HUES6 (cell line): ENCODE measurements around the gene ZDHHC6.

Experiments used
- H3K27ac ChIP-seq: 2 replicates; pipeline ENCODE4 v1.7.0; 2013; ENCODE audit warnings: low read depth, mild to moderate bottlenecking, low read length, inconsistent platforms
- H3K27me3 ChIP-seq: 2 replicates; pipeline ENCODE4 v1.6.1; 2013; ENCODE audit warnings: low read length; ENCODE audit not compliant: control insufficient read depth, insufficient read depth
- H3K36me3 ChIP-seq: 2 replicates; pipeline ENCODE4 v1.6.1; 2013; ENCODE audit warnings: low read length; ENCODE audit not compliant: control insufficient read depth, insufficient read depth
- H3K4me1 ChIP-seq: 2 replicates; pipeline ENCODE4 v1.6.1; 2013; ENCODE audit warnings: low read length; ENCODE audit not compliant: control insufficient read depth, insufficient read depth
- H3K4me3 ChIP-seq: 2 replicates; pipeline ENCODE4 v1.5.1; 2013; ENCODE audit warnings: low read depth, low read length
- H3K9ac ChIP-seq: one replicate; pipeline ENCODE4 v1.6.1; 2013; ENCODE audit warnings: mild to moderate bottlenecking, low read length
- H3K9me3 ChIP-seq: 2 replicates; pipeline ENCODE4 v1.6.1; 2013; ENCODE audit warnings: low read depth, low read length; ENCODE audit not compliant: control insufficient read depth, insufficient read depth

Gene ZDHHC6

GRCh38 chr10:112446855-112447619 lies at the start of gene ZDHHC6, which contains the start of gene VTI1A:
Gene ZDHHC6 (minus strand): TSS chr10:112446914. CDS start chr10:112445436, 1,478 bp downstream.
Gene VTI1A (plus strand): TSS chr10:112447215. CDS start chr10:112447374, 159 bp downstream.
- peaks cover 35% of the 10 kb centered on the region for H3K36me3 ChIP-seq

DNA sequence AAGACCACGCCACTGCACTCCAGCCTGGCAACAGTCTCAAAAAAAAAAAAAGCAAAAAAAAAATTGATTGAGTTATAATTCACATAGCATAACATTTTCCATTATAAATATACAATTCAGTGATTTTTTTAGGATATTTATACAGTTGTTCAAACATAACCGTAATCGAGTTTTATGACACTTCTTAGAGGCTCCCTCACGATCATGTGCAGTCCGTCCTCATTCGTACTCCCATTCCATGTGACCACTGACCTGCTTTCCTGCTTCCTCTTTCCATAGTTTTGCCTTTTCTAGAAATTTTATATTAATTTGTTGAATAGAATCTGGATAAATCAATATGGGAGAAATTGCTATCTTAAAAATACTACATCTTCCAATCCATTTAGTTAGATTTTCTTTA lies 46.0 kb upstream of the ZDHHC6 start:
- Histone ChIP-seq H3K9ac (no peak overlapping the region), H3K36me3 (no peaks in the 10 kb centered on the region), H3K27ac (no peak overlapping the region), H3K27me3 (no peaks in the 10 kb centered on the region), H3K4me1 (peaks cover 9% of the 10 kb centered on the region; the same call in 1 of the 2 replicates), H3K4me3 (no peak overlapping the region), H3K9me3 (no peaks in the 10 kb centered on the region)

More at GRCh38 chr10:112446855-112447619, at the start of gene ZDHHC6, which contains the start of gene VTI1A:
- Histone ChIP-seq H3K9ac (peak within 1 kb of the TSS; percentile 95), H3K4me1 (0 out of 2 replicates have a peak, but pooled peaks cover 3% of the 10 kb centered on the region), H3K4me3 (peak within 1 kb of the TSS; percentile 96), H3K27me3 (no peaks in the 10 kb centered on the region), H3K27ac (peak within 1 kb of the TSS; percentile 98), H3K9me3 (no peaks in the 10 kb centered on the region)

DNA sequence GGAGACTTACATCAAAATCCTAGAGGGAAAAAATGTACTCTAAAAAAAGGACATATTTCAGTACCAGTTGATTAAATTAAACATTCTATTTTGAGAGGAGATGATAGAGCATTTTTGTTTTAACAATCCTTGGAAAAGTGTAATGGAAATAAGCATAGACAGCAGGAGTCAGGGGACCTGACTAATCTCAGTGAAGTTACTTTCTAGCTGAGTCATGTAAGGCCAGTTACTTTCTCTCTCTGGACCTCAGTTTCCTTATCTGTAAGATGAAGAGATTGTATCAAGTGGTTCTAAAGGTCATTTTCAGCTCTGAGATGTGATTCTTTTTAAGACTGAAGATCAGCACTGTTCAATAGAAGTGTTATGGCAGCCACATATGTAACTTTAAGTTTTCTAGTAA lies 44.4 kb upstream of the ZDHHC6 start:
- Histone ChIP-seq H3K9me3 (no peaks in the 10 kb centered on the region), H3K36me3 (no peaks in the 10 kb centered on the region), H3K27ac (no peak overlapping the region), H3K4me3 (no peak overlapping the region), H3K27me3 (no peaks in the 10 kb centered on the region), H3K9ac (no peak overlapping the region), H3K4me1 (peaks cover 9% of the 10 kb centered on the region; the same call in 1 of the 2 replicates)

DNA sequence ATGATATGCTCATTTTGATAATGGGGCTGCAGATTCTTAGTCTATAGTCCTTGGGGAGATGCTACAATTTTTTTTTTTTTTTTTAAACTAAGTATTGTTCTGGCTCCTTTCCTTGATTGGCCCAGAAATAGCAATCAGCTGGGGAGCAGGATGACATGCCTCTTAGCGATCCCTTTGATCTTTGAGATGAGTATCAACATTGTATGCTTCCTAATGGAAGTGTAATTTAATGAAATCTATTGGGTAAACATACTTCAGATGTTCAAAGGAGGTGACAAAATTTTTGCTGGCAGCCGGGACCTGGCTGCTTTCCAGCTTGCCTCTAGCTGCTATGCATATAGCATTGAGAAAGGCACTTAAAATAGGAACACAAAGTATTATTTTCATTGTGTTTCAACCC lies 43.8 kb upstream of the ZDHHC6 start:
- no peak overlapping the region for H3K9ac ChIP-seq
- no peaks in the 10 kb centered on the region for H3K27me3 ChIP-seq
- H3K4me1 ChIP-seq = peaks cover 9% of the 10 kb centered on the region; the same call in 1 of the 2 replicates
- no peaks in the 10 kb centered on the region for H3K9me3 ChIP-seq
- H3K36me3 ChIP-seq = no peaks in the 10 kb centered on the region
- H3K4me3 ChIP-seq = no peak overlapping the region
- H3K27ac ChIP-seq = no peak overlapping the region

GRCh38 chr10:112487964-112488363 lies 41.2 kb upstream of the ZDHHC6 start:
- Histone ChIP-seq H3K27me3 (no peaks in the 10 kb centered on the region), H3K9me3 (no peaks in the 10 kb centered on the region), H3K4me3 (no peak overlapping the region), H3K4me1 (peaks cover 9% of the 10 kb centered on the region; the same call in 1 of the 2 replicates), H3K9ac (no peak overlapping the region), H3K36me3 (no peaks in the 10 kb centered on the region), H3K27ac (no peak overlapping the region)

DNA sequence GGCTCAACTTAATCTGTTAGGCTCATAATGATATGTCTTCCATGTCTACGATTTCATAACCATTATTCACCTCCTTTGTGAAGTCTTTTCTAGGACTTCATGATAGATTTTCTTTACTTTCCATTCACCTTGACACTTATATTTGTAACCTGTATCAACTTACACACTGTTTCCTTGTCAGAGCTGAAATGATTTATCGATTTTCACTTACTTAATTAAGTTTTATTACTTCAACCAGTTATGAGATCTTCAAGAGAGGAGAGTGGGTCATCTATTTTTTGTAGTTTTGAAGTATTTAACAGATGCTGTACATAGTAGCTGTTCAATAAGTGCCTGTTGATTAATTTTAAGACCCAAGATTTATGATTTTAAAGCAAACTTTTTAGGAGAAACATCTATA lies 37.7 kb upstream of the ZDHHC6 start:
- Histone ChIP-seq H3K27me3 (no peaks in the 10 kb centered on the region), H3K36me3 (no peaks in the 10 kb centered on the region), H3K9ac (no peak overlapping the region)

GRCh38 chr10:112481602-112482001 lies 34.9 kb upstream of the ZDHHC6 start:
- Histone ChIP-seq H3K9me3 (no peaks in the 10 kb centered on the region), H3K4me3 (no peak overlapping the region), H3K4me1 (no peaks in the 10 kb centered on the region), H3K9ac (no peak overlapping the region), H3K27me3 (no peaks in the 10 kb centered on the region), H3K36me3 (no peaks in the 10 kb centered on the region), H3K27ac (no peak overlapping the region)

More for the DNA sequence above, 37.7 kb upstream of the ZDHHC6 start:
- no peaks in the 10 kb centered on the region for H3K4me1 ChIP-seq
- no peak overlapping the region for H3K4me3 ChIP-seq
- H3K27ac ChIP-seq = no peak overlapping the region
- no peaks in the 10 kb centered on the region for H3K9me3 ChIP-seq

GRCh38 chr10:112475575-112476218 lies 29.0 kb upstream of the ZDHHC6 start:
- Histone ChIP-seq H3K36me3 (no peaks in the 10 kb centered on the region), H3K27me3 (no peaks in the 10 kb centered on the region), H3K9me3 (no peaks in the 10 kb centered on the region), H3K9ac (no peak overlapping the region), H3K4me3 (no peak overlapping the region), H3K27ac (no peak overlapping the region), H3K4me1 (no peaks in the 10 kb centered on the region)

GRCh38 chr10:112471878-112472487 lies 25.3 kb upstream of the ZDHHC6 start:
- H3K4me1 ChIP-seq = no peaks in the 10 kb centered on the region
- H3K9me3 ChIP-seq = no peaks in the 10 kb centered on the region
- no peak overlapping the region for H3K9ac ChIP-seq
- no peak overlapping the region for H3K27ac ChIP-seq
- H3K4me3 ChIP-seq = no peak overlapping the region
- H3K27me3 ChIP-seq = no peaks in the 10 kb centered on the region
- H3K36me3 ChIP-seq = 0 out of 2 replicates have a peak, but pooled peaks cover 9% of the 10 kb centered on the region

DNA sequence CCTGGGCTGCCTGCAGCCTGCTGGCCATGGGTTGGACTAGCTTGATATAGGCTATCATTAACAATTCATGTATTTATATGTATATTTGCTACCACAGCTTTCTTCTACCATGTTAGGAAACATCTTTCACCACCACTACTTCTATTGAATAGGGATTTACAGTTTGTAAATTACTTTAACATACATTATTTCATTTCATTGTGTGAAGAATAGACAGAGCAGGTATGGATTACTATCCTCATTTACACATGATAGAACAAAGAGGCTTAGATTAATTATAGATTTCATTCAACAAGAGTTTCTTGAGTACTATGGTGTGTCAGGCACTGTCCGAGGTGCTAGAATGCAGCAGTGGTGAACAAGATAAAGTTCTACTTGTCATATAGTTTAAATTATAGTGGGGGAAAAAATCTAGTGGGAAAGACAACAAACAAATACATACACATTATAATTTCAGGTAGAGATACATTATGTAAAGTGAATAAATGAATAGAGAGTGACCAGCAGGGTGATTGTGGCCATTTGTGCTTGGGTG lies 20.9 kb upstream of the ZDHHC6 start:
- H3K27ac ChIP-seq = no peak overlapping the region
- H3K9me3 ChIP-seq = 0 out of 2 replicates have a peak, but pooled peaks cover 4% of the 10 kb centered on the region
- no peak overlapping the region for H3K9ac ChIP-seq
- peaks cover 26% of the 10 kb centered on the region for H3K36me3 ChIP-seq
- H3K4me3 ChIP-seq = no peak overlapping the region
- H3K4me1 ChIP-seq = no peaks in the 10 kb centered on the region
- no peaks in the 10 kb centered on the region for H3K27me3 ChIP-seq
